GM21737 (cell line): ENCODE data around the gene MAB21L1.

Experiments used
- ATAC-seq: cut with Tn5 transposase; IDR thresholded peaks from one replicate; pipeline ENCODE4 v1.9.1; 2021; ENCODE audit warnings: mild to moderate bottlenecking, moderate library complexity; ENCODE audit not compliant: unreplicated experiment

Gene MAB21L1

GRCh38 chr13:35480346-35480745 is 3.9 kb upstream of the MAB21L1 start:
- no peak for ATAC-seq

DNA sequence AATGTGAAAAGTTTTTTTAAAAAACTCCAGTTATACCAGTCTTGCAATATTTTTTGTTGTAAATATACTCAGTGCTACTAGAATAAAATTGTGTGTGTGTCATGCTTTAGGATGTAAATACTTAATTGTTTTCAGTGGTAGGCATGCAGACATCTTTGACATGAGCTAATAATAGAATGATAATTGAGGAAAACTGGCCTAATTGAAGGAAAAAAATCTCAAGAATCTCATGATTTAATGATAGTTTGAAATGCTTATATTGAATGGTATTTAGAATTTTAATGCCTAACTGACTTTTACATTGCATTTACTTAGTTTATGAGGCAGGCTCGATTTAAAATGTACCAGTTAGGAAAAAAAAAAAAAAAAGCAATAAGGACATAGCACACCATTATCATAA is 3.2 kb upstream of the MAB21L1 start:
- no peak for ATAC-seq

GRCh38 chr13:35479038-35479492 is 2.6 kb upstream of the MAB21L1 start:
- ATAC-seq: no peak

DNA sequence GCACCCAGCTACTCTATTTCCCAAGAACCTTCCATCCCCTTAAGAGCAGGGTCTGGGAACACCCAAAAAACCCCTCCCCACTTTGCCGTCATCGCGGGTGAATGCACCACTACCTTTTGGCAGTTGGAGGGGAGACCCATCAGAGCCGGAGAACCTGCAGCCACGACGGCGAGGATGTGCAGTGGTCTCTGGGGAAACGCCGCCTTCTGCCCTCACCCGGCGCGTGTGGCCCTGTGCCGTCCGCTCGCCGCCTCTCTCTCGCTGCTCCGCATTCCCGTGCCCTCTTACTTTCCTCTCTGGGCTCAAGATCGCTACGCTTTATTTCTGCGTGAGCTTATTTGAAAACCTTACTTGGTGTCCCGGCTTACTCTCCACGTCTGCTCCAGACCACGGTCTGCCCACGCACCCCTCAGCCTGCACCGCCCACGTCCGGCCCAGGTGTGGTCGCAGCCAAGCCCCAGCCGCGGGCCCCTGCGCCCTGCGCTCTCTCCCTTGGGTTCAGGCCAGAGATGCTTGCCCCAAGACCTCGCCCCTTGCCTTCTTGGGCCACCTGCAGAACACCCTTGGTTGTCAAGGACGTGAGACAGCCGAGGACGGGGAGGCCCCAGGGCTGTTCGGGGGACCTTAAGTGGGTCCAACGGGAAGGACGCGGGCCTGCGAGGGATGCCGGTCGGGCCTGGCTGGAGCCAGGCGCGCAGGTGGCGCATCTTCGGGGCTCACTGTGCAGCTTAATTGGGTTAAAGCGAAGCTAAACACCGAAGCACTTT is 2.0 kb upstream of the MAB21L1 start:
- ATAC-seq: no peak

DNA sequence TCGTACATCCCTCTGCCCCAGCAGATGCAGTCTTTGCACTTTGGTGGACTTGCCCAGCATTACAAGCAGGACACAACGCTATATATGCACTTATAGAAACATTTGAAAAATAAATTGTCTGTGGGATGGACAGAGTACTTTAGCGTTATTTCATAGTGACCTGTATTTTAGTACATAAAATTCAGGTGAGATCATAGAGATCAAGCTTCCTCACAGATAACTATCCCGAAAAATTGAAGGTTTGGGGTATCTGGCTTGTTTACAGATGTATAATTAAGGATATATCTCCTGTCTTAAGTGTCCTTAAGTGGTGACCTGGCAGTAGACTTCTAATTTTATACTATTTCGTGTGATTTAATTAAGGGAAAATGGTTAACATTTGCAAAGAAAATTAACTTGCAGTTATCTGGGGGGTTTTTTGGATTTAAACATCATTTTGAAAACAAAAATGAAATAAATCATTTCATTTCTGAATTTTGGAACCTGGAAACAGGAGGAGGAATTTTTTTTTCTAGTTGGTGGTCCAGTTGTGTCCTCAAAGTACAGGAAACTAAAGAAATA is 977 bp upstream of the MAB21L1 start:
- ATAC-seq: no peak

- ATAC-seq: no peak
Observed at GRCh38 chr13:35475212-35475959, 1.1 kb downstream of the MAB21L1 start.

DNA sequence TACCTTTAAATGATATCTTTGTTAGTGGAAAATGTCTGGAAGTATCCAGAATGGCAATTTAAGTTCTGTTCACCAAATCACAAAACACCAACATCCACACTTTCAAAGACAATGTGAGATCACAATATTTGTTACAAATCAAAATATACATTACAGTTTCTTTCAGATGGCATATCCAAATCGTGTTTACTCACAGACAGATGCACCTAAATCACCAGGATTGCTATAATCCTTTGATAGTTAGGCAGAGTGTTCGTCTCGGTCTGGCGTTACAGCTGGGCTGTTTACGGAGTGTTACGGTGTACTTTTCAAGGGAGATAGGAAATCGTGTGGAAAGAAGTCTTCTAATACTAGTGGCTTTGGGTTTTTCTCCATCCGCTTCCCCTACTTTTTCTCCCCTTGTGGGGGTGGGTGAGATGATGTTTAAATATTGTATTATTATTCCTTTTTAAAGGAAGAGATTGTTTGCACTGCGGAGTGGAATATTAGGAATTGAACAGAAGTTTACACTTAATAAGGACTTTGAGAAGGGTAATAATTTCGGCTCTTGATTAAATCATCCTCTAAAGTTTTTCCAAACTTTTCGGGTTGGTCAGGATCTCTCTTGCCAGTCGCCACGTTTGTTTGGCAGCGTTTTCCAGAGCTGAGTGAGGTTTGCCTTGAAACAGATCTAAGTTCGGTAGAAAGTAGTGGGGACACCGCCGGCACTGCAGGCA is 1.8 kb downstream of the MAB21L1 start:
- ATAC-seq: no peak

GRCh38 chr13:35473802-35474201 is 2.7 kb downstream of the MAB21L1 start:
- no peak for ATAC-seq

DNA sequence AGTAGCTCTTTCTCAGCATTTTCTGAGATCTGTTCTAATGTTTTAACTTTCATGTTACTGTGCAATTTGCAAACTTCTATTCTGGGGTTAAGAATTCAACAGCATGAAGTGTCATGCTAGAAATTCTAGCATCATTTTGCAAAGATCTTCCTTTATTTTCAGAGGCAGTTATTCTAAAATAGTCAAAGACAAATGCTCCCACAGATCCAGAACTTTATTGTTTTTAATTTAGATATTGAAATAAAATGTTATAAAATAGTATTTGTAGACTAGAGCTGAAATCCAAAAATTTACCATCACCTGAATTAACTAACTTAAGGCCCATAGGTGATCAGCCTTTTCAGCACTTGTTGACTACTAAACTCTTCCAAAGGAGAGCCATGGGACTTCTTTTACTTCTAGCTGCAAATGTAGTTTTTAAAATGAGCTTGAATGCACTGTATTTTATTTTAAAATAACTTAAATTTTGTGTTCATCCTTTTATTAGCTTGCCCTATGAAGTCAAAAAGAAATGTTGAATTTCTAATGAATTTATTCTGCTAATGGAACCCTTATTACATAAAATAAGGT is 3.2 kb downstream of the MAB21L1 start:
- no peak for ATAC-seq

GRCh38 chr13:35472323-35472881 is 4.1 kb downstream of the MAB21L1 start:
- ATAC-seq: no peak

DNA sequence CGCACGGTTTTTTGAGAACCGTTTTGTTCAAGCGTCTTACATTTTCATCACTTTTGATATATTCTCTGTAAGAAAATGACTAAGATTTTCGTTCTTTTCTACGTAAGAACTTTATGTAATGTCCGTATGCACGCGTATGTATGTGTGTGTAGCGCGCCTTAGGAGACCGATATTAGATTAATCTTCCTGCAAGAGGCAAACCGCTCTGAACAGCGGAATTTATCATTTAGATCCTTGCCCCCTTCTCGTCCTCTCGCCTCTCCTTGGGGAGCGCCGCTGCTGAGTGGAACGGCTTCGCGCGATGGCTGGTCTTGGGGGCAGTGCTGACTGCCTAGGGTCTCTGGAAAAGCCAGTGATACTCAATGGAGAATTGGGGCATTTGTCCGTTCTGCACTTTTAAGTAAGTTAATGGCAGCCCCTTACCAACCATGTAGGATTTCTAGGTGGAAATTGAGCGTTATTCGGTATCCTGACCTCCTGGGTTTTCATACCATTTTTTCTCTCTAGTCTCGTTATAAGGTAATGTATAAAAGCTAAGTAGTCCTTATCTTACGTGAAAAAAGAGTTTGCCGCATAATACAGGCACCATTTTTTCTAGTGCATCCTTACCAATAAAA is 4.7 kb downstream of the MAB21L1 start:
- no peak for ATAC-seq

DNA sequence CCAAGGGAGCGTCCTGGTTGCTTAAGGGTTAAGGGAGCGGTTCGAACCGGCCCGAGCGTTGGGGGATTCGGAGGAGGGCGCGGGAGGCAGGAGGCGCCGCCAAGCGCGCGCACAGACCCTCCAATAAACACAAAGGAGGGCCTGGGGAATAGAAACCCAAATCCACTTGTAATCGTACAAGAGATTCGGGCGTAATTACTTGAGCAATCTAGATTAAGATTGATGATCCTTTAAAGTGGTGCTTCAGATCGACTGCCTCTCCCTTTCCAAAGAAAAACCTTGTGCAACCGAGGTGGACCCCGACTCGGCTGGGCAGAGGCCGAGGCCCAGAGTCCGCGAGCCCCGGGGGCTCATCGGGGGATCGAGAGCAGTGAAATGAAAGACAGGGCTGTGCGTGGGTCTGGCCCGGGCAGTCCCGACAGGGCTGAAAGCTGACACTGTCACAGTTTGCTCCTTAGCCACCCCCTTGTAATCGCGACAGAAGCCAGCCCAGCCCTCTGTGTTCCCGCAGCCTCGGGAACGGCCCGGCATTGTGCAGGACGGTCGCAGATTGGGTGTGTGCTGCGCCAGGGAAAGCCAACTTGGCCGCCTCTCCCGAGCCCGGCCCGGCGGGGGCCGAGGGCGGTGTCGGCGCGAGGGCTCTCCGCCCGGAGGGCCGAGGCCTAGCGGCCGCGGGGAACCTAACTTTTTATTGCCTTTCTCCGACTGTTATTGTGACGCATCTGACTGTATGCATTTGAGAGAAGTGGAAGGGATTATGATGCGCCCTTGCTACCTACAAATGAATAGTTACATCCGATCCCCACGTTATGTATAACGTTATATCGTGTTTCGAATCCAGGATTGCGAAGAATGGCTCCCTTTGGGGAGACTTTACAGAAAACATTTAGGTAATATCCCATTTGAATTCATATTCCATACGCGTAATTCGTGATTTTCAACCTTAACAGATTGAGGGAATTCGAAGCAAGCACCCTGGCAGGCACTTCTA is 5.5 kb downstream of the MAB21L1 start:
- no peak for ATAC-seq

DNA sequence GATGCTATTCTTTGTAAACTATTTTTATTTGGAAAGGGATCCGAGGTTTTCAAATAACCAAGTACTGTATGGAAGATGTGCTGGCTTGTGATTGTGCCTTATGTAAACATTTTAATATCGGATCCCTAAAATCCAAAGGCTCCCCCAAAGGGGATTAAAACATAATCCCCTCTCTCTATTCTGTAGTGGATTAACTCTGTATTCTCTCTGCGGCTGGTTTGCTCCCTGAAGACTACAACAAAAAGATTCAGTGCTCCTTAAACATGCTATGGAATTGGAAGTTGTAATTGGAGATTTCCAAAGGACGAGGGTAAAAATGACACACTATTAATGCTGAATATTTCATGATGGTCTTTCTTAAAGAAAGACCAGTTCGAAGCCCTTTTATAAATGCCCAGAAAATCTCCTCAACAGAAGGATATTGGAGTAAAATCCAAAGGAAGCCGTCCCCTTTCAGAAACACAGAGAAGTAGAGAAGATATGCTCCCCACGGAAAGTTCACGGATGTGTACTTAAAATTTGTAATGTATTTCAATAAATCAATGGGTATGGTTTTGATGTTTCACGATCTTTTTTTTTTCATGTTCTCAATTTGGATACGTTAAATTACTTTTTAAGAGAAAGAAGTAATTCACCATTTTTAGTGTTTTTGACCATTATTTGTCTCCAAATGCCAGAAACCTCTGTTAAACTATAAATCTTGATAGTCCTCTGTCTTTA is 6.5 kb downstream of the MAB21L1 start:
- ATAC-seq: no peak

- ATAC-seq: no peak
Observed at GRCh38 chr13:35468195-35468594, 8.3 kb downstream of the MAB21L1 start.

DNA sequence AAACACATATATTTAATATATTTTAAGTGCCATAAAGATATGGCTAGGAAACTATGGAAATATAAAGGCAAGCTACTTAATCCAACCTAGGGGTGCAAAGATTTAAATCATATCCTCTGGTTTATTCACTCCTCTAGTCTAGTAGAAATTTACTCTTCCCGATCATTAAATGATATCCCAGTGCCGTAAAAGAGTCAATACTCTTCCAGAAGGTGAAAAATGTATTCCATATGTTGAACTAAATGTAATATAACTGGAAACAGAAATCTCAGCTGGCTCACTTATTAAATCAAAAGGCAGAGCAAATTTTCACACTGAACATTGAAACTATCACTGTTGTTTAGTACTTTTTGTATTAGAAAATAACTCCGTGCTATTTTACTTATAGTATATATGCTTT is 11.1 kb downstream of the MAB21L1 start:
- no peak for ATAC-seq

GRCh38 chr13:35460061-35460460 is 16.4 kb downstream of the MAB21L1 start:
- ATAC-seq: no peak

GRCh38 chr13:35457258-35457657 is 19.2 kb downstream of the MAB21L1 start:
- ATAC-seq: no peak

GRCh38 chr13:35455022-35455421 is 21.5 kb downstream of the MAB21L1 start:
- ATAC-seq: no peak
